WI38 (cell line): ENCODE data around the gene OR8B3.

Experiments
- H3K4me3 ChIP-seq: 2 replicates; pipeline ENCODE4 v1.5.1; 2011; ENCODE audit warnings: low read depth, mild to moderate bottlenecking, control low read depth, low read length
- CTCF ChIP-seq: IDR thresholded peaks from 2 replicates; pipeline ENCODE4 v1.5.1; 2012; ENCODE audit warnings: low read depth, mild to moderate bottlenecking, control low read depth, low read length

Gene OR8B3

GRCh38 chr11:124359566-124359965, 39.3 kb downstream of the OR8B3 start:
- no peak for TF ChIP-seq CTCF
- no peak overlapping the region for H3K4me3 ChIP-seq

GRCh38 chr11:124346311-124346955, 52.4 kb downstream of the OR8B3 start:
- TF ChIP-seq CTCF, result no peak
- no peak overlapping the region for H3K4me3 ChIP-seq
